PFSK-1 (cell line): ENCODE results near the gene PHYH.

Source experiments
- FOXP2 ChIP-seq: optimal IDR thresholded peaks from 2 replicates; pipeline ENCODE3; 2011; ENCODE audit warnings: borderline replicate concordance, control low read depth, inconsistent platforms; ENCODE audit not compliant: insufficient read depth; ENCODE audit errors: extremely low read length, extremely low read depth
- POLR2AphosphoS5 ChIP-seq: IDR thresholded peaks from 2 replicates; pipeline ENCODE4 v1.6.1; 2012; ENCODE audit warnings: low read depth, mild to moderate bottlenecking, control low read depth, low read length, moderate library complexity
- REST ChIP-seq, 2 experiments: IDR thresholded peaks; 2 replicates each; pipeline versions ENCODE4 v1.6.1 to v1.8.0; 2011 to 2012; ENCODE audit warnings: low read depth in 2 of 2, low read length in 2 of 2, control low read depth in 1 of 2, inconsistent platforms in 1 of 2, mild to moderate bottlenecking in 1 of 2, moderate library complexity in 1 of 2; ENCODE audit not compliant: insufficient read depth in 1 of 2
- SIN3A ChIP-seq: IDR thresholded peaks from 2 replicates; pipeline ENCODE4 v1.6.1; 2012; ENCODE audit warnings: mild to moderate bottlenecking, low read length, moderate library complexity, borderline replicate concordance; ENCODE audit not compliant: insufficient read depth
- TAF1 ChIP-seq: IDR thresholded peaks from 2 replicates; pipeline ENCODE4 v1.6.1; 2012; ENCODE audit warnings: low read length, control low read depth, borderline replicate concordance; ENCODE audit not compliant: insufficient read depth

PHYH gene

GRCh38 chr10:13310518-13311176 lies 10.8 kb upstream of the PHYH start:
- TF ChIP-seq POLR2AphosphoS5 (no peak), FOXP2 (no peak), TAF1 (no peak), REST (IDR thresholded peaks at IDR 0.05; ENCODE audit: insufficient read depth in 1 of 2, low read depth in 2 of 2, low read length in 2 of 2) (no peak), SIN3A (no peak)

DNA sequence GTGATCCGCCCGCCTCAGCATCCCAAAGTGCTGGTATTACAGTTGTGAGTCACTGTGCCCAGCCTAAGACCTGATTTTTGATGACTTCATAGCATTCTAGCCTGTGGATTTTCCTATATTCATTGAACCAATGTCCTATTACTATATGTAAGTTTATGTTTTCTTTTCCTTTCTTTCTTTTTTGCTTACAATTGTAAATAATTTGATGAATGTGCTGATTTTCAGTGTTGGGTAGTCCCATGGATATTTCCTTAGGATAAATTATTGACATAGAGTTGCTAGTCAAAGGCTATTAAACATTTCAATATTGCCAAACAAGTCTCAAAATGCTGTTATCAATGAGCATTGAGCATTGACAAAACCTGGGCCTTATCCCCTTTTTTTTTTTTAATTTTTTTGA lies 9.9 kb upstream of the PHYH start:
- TF ChIP-seq TAF1 (no peak), REST (IDR thresholded peaks at IDR 0.05; ENCODE audit: insufficient read depth in 1 of 2, low read depth in 2 of 2, low read length in 2 of 2) (no peak), FOXP2 (no peak), POLR2AphosphoS5 (no peak), SIN3A (no peak)

DNA sequence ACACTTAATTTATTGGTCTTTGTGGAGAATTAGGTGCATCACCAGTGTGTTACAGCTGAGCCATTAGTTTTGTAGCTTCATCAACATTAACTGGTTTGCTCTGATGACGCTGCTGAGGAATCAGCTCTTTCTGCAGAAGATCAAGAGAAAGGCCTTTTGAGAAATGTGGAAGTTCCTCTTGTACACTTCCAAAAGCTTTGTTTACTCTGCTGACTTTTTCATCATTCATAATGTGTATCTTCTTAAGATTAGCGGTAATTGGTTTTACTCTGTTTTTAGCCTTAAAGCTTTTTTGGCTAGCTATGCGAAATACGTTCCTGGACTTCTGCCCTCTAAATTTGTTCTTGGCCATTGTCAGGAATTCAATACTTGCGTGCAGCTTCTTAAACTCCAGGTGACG lies 8.2 kb upstream of the PHYH start:
- TF ChIP-seq FOXP2 (no peak), POLR2AphosphoS5 (no peak), TAF1 (no peak), REST (IDR thresholded peaks at IDR 0.05; ENCODE audit: insufficient read depth in 1 of 2, low read depth in 2 of 2, low read length in 2 of 2) (no peak), SIN3A (no peak)

DNA sequence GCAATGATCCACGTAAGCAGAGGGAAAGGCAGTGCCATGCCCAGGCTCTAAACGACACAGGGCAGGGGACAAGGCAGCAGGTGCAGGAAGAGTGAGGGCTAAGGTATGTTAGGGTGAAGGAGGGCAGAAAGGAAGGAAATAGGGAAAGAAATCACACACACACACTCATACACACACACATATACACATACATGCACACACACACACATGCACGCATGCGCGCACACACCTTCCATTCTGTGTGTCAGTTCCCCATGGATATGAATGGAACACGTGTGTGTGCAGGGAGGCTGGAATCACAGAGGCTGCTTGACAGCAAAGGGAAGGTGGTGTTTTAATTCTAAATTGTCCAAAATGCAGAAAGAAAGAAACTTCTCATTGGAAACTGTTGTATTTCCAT lies 6.2 kb upstream of the PHYH start:
- TF ChIP-seq FOXP2 (no peak), TAF1 (no peak), POLR2AphosphoS5 (no peak)

DNA sequence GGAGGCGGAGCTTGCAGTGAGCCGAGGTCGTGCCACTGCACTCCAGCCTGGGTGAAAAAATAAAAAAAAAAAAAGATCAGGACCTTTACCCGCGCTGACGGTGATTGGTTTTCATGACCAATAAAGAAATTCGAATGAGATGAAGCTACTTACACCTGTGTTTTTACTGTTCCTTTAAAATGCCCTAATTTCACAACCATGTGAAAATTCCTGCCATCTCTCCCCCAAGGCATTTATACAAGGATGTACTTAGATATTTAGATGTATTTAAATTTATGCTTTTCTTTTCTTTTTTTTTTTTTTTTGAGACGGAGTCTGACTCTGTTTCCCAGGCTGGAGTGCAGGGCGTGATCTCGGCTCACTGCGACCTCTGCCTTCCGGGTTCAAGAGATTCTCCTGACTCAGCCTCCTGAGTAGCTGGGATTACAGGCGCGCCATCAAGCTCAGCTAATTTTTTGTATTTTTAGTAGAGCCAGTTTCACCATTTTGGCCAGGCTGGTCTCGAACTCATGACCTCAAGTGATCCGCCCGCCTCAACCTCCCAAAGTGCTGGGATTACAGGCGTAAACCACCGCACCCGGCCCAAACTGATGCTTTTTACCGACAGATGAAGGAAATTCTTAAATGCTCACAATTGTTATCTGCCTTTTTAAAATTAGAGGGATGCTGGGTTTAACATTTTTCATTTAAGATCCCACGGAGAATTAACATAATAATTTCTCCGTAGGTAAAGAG lies 3.1 kb upstream of the PHYH start:
- TF ChIP-seq REST (IDR thresholded peaks at IDR 0.05; ENCODE audit: insufficient read depth in 1 of 2, low read depth in 2 of 2, low read length in 2 of 2), result no peak
